Stimulated activated naive CD4-positive, alpha-beta T cell (primary cell): ENCODE results near the gene NDUFS6.
"Not testable (repeated sequence)": the region's sequence is repeated elsewhere in the genome, so short reads cannot be mapped to it uniquely, and the experiment has no call there.

Experiments used
- DNase-seq, 6 experiments: peaks; one replicate each; lab custom pipeline; 2025; lab: John Stamatoyannopoulos, UW

NDUFS6 gene

DNA sequence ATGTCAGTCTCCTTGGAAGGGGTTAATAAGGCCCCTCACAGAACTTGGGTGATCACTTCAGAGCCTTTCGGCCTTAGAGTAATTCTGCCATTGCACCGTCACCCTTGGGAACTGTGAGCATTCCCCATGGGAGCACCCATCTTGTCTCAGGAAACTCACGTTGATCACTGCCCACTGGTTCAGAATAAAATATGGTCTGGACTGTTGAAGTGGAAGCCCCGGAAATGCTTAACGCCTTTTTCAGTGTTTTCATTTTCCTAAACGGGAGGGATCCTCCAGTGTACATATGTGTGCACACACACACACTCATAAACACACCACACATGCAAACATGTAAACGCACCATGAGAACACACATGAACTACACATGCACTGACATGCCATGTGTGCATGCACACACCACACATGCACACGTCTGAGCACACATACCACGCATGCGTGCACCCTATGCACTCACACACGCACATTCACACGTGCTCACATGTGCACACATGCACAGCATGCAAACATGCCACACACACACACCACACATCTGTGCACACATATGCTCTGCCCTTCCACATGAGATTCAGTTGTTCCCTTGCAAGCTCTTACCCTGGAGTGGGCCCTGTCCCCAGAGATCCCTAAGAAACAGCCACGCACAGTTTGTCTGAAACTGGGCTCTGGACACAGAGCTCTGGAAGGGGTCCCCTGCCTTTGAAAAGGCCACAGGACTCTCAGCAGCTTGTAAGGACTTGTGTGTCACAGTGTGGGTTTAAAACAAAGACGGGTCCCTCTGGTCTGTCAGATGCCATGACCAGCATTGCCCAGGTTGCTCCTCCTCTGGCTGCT is 18.6 kb upstream of the NDUFS6 start:
- DNase-seq, result no peak

- no peak for DNase-seq
These were observed 18.0 kb upstream of the NDUFS6 start for GRCh38 chr5:1783216-1783554.

DNA sequence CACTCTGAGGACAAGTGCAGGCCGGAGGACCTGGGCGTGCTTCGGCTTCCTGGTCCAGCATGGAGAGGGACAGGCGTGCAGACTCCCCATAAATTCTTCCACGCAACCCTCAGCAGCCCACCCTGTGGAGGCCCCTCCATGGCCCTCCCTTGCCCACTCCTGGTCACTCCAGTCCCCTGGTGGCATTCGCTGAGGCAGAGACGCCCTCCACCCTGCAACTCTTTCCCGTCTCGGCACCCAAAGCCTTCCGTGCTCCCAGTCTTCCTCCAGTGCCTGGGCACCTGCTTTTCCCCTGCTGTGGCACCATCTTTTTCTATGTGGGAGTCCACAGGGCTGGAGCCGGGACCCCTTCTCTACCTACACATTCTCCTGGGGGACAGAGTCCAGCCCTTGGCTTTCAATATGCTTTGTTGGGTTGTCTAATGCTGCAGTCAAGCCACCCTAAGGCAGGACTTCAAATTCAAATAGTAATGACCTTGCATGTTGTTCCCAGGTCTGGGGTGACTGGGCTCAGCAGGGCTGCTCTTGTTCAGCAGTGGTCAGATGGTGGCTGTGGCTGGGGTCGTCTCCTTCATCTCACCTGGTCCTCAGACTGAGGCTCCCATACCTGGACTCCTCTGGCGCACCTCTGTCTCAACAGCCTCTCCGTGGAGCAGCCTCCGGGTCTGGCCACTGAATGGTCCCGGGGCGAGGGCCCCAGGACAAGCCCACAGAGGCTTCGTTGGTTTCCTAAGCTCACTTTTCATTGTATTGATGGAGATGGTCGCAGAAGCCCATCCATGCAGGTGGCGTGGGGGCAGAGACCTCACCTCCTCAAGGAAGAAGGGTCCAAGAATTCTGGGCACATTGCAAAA is 16.8 kb upstream of the NDUFS6 start:
- DNase-seq, result no peak

GRCh38 chr5:1785062-1785461 is 16.1 kb upstream of the NDUFS6 start:
- DNase-seq, result no peak

DNA sequence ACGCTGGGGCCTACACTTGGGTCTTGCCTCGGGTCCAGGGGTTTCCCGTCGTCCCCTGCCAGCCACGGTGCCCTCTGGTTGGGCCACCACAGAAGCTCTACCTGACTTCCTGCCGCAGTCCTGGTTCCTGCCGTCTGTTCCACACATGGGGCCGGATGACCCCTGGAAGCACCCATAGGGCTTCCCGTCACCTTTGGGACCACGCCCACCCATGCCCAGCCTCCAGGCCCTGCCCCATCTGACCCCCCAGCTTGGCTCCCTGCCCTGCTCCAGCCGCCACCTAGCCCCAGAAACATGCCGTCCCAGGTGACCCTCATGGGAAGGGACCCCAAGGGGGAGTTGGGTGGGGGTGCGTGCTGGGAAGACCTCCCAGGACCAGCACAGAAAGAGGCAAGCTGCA is 15.2 kb upstream of the NDUFS6 start:
- DNase-seq, result no peak

DNA sequence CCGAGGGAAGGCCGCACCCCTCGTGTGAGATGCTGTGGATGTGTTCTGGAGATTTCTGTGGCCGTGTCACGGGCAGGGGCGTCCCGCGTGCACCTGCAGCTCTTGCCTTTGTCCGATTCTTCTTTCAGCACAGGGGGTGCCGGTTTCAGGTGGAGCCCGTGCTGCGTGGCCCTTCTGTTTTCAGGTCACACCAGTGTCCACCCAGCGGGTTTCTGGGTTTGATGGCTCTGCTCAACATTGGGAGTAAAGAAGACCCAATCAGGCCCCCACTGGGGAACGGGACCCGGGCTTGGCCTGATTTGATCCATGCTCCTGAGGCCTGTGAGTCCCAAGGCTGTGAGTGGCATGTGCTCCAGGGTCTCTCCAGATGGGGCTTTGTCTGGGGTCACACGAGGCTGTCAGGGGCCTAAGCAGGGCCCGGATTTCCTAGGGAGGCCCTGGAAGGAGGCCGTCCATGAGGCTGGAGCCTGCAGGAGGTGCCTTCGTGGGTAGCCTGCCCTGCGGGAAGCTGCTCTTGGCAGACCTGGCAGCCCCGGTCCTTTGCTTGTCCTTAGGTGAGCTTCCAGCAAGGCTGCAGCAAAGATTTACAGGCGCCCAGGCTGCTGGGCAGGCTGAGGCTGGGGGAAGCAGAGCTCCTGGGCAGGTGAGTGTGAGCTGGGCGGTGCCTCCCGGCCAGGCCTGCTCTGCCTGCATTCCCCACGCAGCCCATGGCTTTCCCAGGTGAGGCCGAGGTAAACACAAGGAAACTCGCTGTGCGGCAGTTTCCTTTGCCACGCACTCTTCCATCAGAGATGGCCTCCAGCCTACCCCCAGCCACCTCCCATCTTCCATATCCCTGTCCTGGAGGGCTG is 14.4 kb upstream of the NDUFS6 start:
- DNase-seq, result no peak

DNA sequence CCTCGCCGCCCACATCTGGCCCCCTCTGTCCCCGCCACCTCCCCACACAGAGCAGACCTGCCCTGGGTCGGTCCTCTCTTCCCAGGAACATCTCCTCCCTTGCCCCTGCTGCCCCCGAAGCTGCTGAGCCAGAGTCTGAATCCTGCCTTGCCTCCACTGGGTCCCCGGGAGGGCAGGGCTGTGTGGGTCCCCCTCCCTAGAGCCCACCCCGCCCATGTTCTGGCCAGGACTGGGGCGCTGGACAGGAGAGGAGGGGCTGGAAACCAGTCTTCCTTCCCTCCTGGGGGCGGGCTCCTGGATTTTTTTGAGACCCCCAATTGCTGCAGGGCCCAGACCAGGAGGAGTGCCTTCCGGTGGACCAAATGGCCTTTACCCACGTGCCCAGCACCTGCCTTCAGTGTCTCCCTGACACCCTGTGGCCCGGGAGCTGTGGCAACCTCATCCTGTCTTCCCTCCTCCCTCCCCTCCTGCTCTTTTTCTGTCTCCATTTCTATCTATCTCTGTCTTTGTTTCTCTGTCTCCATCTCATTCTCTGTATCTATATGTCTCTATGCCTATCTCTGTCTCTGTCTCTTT is 13.6 kb upstream of the NDUFS6 start:
- no peak for DNase-seq

GRCh38 chr5:1788200-1788599 is 13.0 kb upstream of the NDUFS6 start:
- DNase-seq, result no peak

- no peak for DNase-seq
These were observed 12.4 kb upstream of the NDUFS6 start for GRCh38 chr5:1788828-1789227.

DNA sequence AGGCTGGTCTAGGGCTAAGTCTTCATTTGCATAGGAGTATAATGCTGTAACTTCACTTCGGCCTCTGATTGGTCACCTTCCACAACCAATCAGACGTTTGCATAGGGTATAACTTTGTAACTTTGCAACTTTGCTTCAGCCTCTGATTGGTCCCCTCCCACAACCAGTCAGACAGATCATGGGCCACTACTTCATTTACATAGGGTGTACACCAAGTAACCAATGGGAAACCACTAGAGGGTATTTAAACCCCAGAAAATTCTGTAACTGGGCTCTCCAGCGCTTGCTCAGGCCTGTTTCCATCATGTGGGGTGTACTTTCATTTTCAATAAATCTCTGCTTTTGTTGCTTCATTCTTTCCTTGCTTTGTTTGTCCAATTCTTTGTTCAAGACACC is 11.8 kb upstream of the NDUFS6 start:
- not testable (repeated sequence) for DNase-seq

DNA sequence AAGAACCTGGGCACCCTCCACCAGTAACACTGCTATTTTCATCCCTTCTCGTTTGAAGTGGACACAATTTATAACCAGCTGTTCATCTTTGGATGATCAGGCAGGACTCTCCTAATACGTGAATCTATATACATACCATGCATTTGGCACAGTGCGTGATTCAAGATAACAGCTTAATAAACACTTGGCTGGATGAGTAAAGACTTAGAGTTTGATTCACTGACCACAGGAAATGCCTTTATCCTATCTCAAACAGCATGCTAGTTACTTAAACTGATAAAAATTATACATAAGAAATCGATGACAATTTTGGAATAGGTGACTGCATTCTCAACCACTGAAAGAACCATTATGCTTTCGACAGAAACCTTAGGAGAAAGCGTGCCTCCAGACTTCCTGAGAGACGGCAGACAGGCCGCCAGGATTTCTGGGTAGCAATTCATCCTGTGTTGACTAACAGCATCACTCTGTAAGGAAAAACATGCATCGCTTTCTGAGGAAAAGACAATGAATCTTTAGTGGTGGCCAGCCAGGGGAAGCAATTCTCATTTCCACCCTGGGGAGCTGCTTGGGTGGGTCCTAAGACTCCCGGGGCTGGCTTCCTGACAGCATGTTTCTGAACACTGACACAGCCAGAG is 11.3 kb upstream of the NDUFS6 start:
- DNase-seq, result no peak

DNA sequence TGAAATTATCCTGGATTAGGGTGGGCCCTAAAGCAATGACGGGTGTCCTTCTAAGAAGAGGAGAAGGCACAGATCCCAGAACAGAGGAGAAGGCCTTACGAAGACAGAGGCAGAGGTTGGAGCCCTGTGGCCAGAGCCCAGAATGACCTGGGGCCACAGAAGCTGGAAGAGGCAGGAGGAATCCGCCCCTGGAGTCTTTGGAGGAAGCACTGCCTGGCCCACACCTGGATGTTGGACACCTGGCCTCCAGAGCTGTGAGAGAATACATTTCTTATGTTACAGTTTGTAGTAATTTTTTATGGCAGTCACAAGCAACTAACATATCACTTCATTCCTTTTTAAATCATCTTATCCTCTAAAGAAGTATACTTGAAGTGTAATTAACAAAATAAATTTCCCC is 10.0 kb upstream of the NDUFS6 start:
- no peak for DNase-seq

GRCh38 chr5:1792842-1793266 is 8.4 kb upstream of the NDUFS6 start:
- peak; percentile 33 to 73 (median 50) for DNase-seq

- no peak for DNase-seq
These were observed 7.9 kb upstream of the NDUFS6 start for GRCh38 chr5:1793301-1793740.

DNA sequence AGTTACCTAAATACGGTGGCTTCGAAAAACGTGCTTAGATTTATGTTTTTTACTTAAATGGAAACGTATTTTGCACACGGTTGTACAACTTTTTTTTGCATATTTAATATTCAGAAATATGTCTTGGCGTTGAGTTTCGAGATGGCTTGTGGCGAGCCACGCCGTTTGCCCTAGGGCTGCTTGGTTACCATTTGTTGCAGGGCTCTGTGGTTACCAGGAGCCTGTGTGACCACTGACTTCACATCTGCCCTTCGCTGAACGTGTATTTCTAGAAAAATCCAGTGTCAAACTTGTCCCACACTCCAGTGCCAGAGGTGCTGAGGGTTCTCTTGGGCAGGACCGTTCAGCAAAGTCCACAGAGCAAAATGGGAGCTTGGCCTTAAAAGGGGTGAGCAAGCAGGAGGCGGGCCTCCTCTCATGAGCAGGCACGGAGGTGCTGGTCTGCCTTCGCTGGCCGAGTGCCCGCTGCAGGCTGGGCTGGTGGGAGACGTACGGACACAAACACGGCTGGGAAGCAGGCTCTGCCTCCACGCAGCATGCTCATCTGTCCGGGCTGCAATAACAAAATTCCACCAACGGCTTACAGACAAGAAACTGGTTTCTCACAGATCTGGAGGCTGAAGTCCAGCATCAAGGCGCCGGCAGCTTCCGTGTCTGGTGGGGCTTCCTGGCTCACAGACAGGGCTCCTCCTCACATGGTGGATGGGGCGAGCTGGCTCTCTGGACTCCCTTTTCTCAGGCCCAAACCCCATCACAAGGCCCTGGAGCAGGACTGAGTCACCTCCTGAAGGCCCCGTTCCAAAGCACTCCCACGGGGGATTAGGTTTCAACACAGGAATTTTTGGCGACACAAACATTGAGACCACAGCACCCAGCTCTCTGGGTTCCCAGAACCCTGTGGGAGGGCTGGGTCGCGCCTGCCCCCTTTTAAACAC is 7.0 kb upstream of the NDUFS6 start:
- DNase-seq, result no peak

- DNase-seq, result no peak
These were observed 6.3 kb upstream of the NDUFS6 start for GRCh38 chr5:1794901-1795290.

DNA sequence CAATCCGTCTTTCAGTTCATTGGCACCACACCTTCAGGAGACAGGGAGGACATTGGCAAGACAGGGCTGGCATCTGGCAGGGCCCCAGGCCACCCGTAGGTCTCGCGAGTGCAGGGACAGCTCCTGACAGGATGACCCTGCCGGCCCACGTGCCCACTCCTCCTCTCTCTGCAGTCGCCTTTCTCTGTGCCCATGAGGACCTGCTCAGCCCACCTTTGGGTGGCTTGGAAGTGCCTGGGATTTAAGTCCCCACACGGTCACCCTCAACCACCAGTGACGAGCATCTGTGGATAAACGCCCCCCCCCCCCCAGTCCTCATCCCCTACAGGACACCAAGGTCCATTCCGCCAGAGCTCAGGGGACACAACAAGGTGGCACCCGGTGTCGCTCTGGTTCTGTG is 5.7 kb upstream of the NDUFS6 start:
- no peak for DNase-seq

GRCh38 chr5:1795931-1796330 is 5.3 kb upstream of the NDUFS6 start:
- DNase-seq, result no peak

DNA sequence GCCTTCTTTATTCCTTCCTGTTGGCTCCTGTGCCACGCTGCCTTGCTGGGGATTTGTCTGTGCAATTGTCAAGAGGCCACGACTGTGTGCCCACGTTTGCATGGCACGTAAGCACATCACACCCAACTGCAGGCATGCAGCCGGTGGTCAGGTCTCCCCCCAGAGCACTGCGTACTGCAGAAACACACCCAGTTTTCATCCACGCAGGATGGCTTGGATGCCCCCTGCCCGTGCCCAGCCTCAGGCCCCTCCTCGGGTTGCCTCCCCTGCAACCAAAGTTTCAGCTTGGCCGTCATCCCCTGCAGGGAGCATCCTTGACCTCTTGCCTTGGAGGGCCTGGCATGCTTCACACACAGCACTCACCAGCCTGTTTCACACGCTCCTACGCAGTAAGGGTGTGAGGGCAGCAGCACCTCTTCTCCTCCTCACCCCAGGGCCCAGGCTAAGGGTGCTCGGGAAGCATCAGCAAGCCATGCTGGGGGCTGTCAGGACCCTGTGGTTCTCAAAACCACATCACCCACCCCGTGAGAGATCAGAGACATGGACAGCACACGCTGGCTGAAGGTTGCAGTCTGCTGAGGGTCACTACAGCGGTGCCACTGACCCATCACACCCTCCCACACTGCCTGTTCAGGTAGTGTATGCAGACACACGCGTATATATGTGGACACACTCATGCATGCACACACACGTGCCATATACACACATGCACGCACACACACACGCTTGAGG is 4.7 kb upstream of the NDUFS6 start:
- DNase-seq, result no peak
